Nephron (organoid): Measurements from ENCODE around the gene INSYN2B.
"Not testable (repeated sequence)": the region's sequence is repeated elsewhere in the genome, so short reads cannot be mapped to it uniquely, and the experiment has no call there.

Source experiments
- H3K27ac Mint-ChIP-seq, 3 experiments: 2 replicates each; pipeline ENCODE4 v1.8.0; 2020; ENCODE audit warnings: mixed read lengths in 3 of 3, mild to moderate bottlenecking in 2 of 3, moderate library complexity in 1 of 3
- H3K27me3 Mint-ChIP-seq: 2 replicates; pipeline ENCODE4 v1.8.0; 2021; ENCODE audit warnings: low read depth, mild to moderate bottlenecking, moderate library complexity, mixed read lengths
- H3K36me3 Mint-ChIP-seq: 2 replicates; pipeline ENCODE4 v1.8.0; 2020; ENCODE audit warnings: low read depth, mixed read lengths
- H3K4me1 Mint-ChIP-seq: 2 replicates; pipeline ENCODE4 v1.8.0; 2020; ENCODE audit warnings: mixed read lengths
- H3K4me3 Mint-ChIP-seq, 3 experiments: 2 replicates each; pipeline ENCODE4 v1.8.0; 2020; ENCODE audit warnings: mild to moderate bottlenecking in 3 of 3, mixed read lengths in 3 of 3, moderate library complexity in 2 of 3
- H3K9me3 Mint-ChIP-seq: 2 replicates; pipeline ENCODE4 v1.8.0; 2020; ENCODE audit warnings: mixed read lengths
- CTCF ChIP-seq, 3 experiments: fragments of 200-600 bp; sonication (generic); IDR thresholded peaks; one replicate each; pipeline ENCODE4 v1.5.0; 2021; ENCODE audit warnings: antibody characterized with exemption in 3 of 3; ENCODE audit not compliant: unreplicated experiment in 3 of 3

The INSYN2B gene

GRCh38 chr5:169960659-169961058 is 19.6 kb downstream of the INSYN2B start:
- Mint-ChIP-seq H3K27ac (no peak overlapping the region), H3K9me3 (no peaks in the 10 kb centered on the region), H3K4me1 (no peaks in the 10 kb centered on the region), H3K27me3 (peaks cover 25% of the 10 kb centered on the region), H3K36me3 (no peaks in the 10 kb centered on the region), H3K4me3 (no peak overlapping the region)
- TF ChIP-seq CTCF (IDR thresholded peaks at IDR 0.05; ENCODE audit: unreplicated experiment in 3 of 3): no peak

GRCh38 chr5:169958278-169958677 is 22.0 kb downstream of the INSYN2B start:
- no peak for TF ChIP-seq CTCF (IDR thresholded peaks at IDR 0.05; ENCODE audit: unreplicated experiment in 3 of 3)
- Mint-ChIP-seq H3K27ac (peak overlapping the region in 1 of 3 experiments; percentile 18), H3K4me3 (no peak overlapping the region), H3K9me3 (no peaks in the 10 kb centered on the region), H3K4me1 (no peaks in the 10 kb centered on the region), H3K36me3 (no peaks in the 10 kb centered on the region), H3K27me3 (peaks cover 34% of the 10 kb centered on the region)

GRCh38 chr5:169956756-169957155 is 23.5 kb downstream of the INSYN2B start:
- H3K4me3 Mint-ChIP-seq: no peak overlapping the region
- H3K9me3 Mint-ChIP-seq: no peaks in the 10 kb centered on the region
- TF ChIP-seq CTCF (IDR thresholded peaks at IDR 0.05; ENCODE audit: unreplicated experiment in 3 of 3): no peak
- no peaks in the 10 kb centered on the region for H3K4me1 Mint-ChIP-seq
- H3K27ac Mint-ChIP-seq: no peak overlapping the region
- peaks cover 29% of the 10 kb centered on the region for H3K27me3 Mint-ChIP-seq
- H3K36me3 Mint-ChIP-seq: no peaks in the 10 kb centered on the region

- Mint-ChIP-seq H3K27me3 (peaks cover 29% of the 10 kb centered on the region), H3K4me3 (no peak overlapping the region), H3K36me3 (no peaks in the 10 kb centered on the region), H3K9me3 (no peaks in the 10 kb centered on the region), H3K27ac (no peak overlapping the region), H3K4me1 (no peaks in the 10 kb centered on the region)
- no peak for TF ChIP-seq CTCF (IDR thresholded peaks at IDR 0.05; ENCODE audit: unreplicated experiment in 3 of 3)
Observed at GRCh38 chr5:169956126-169956525, 24.2 kb downstream of the INSYN2B start.

GRCh38 chr5:169954786-169955185 is 25.5 kb downstream of the INSYN2B start:
- Mint-ChIP-seq H3K4me1 (no peaks in the 10 kb centered on the region), H3K9me3 (no peaks in the 10 kb centered on the region), H3K36me3 (no peaks in the 10 kb centered on the region), H3K27ac (no peak overlapping the region), H3K4me3 (no peak overlapping the region), H3K27me3 (peaks cover 29% of the 10 kb centered on the region)
- no peak for TF ChIP-seq CTCF (IDR thresholded peaks at IDR 0.05; ENCODE audit: unreplicated experiment in 3 of 3)

- not testable (repeated sequence) for H3K4me3 Mint-ChIP-seq, H3K36me3 Mint-ChIP-seq, H3K4me1 Mint-ChIP-seq, H3K27ac Mint-ChIP-seq, H3K9me3 Mint-ChIP-seq
- peaks cover 28% of the 10 kb centered on the region for H3K27me3 Mint-ChIP-seq
Observed at GRCh38 chr5:169953196-169953595, 27.1 kb downstream of the INSYN2B start.
